HepG2 (cell line): ENCODE results near the gene HELZ2. TPM values are rescaled to one million over a fixed set of nuclear protein-coding genes. Genes with fewer than 3 reads are reported as not detected.

ENCODE experiments used
- ADNP ChIP-seq: sonication (generic); formaldehyde crosslinking; IDR thresholded peaks from 2 replicates; pipeline ENCODE4 v1.4.0; 2020; ENCODE audit warnings: missing genetic modification reagents
- CAMTA2 ChIP-seq: sonication (generic); formaldehyde crosslinking; IDR thresholded peaks from 2 replicates; pipeline ENCODE4 v1.4.0; 2020; ENCODE audit warnings: mild to moderate bottlenecking, missing genetic modification reagents, borderline replicate concordance
- ERF ChIP-seq: IDR thresholded peaks from 2 replicates; pipeline ENCODE4 v1.6.1; 2018; ENCODE audit warnings: missing biosample characterization, missing genetic modification reagents
- FOXK1 ChIP-seq: sonication (generic); formaldehyde crosslinking; IDR thresholded peaks from 2 replicates; pipeline ENCODE4 v1.4.0; 2020; ENCODE audit warnings: low read depth, missing genetic modification reagents, borderline replicate concordance
- HMG20A ChIP-seq: IDR thresholded peaks from 2 replicates; pipeline ENCODE4 v1.6.1; 2016; ENCODE audit warnings: borderline replicate concordance
- HNF4A ChIP-seq: sonication (generic); formaldehyde crosslinking; IDR thresholded peaks from 2 replicates; pipeline ENCODE4 v1.4.0; 2020; ENCODE audit warnings: missing genetic modification reagents
- HOXA5 ChIP-seq: sonication (generic); formaldehyde crosslinking; IDR thresholded peaks from 2 replicates; pipeline ENCODE4 v1.4.0; 2020; ENCODE audit warnings: missing genetic modification reagents
- HOXA7 ChIP-seq: sonication (generic); formaldehyde crosslinking; IDR thresholded peaks from 2 replicates; pipeline ENCODE4 v1.8.1; 2022; ENCODE audit warnings: mild to moderate bottlenecking, missing genetic modification reagents, moderate library complexity
- JUN ChIP-seq: sonication (generic); formaldehyde crosslinking; IDR thresholded peaks from 2 replicates; pipeline ENCODE4 v1.4.0; 2020; ENCODE audit warnings: mild to moderate bottlenecking, missing genetic modification reagents
- KDM2A ChIP-seq: sonication (generic); formaldehyde crosslinking; IDR thresholded peaks from 2 replicates; pipeline ENCODE4 v1.4.0; 2020; ENCODE audit warnings: low read depth, missing genetic modification reagents, borderline replicate concordance
- KLF15 ChIP-seq: sonication (generic); formaldehyde crosslinking; IDR thresholded peaks from 2 replicates; pipeline ENCODE4 v1.8.1; 2023; ENCODE audit warnings: borderline replicate concordance, mild to moderate bottlenecking, inconsistent platforms, missing genetic modification reagents, mixed read lengths
- MTF2 ChIP-seq: sonication (generic); formaldehyde crosslinking; IDR thresholded peaks from 2 replicates; pipeline ENCODE4 v1.5.0; 2020; ENCODE audit warnings: missing genetic modification reagents, borderline replicate concordance
- NCOR1 ChIP-seq: fragments of 200-600 bp; sonication (generic); IDR thresholded peaks from 2 replicates; pipeline ENCODE4 v1.7.0; 2017; ENCODE audit warnings: antibody characterized with exemption, low read length, borderline replicate concordance
- NFATC3 ChIP-seq: sonication (generic); formaldehyde crosslinking; IDR thresholded peaks from 2 replicates; pipeline ENCODE4 v1.5.1; 2020; ENCODE audit warnings: mild to moderate bottlenecking, missing genetic modification reagents
- NONO ChIP-seq, 2 experiments: fragments of 450-650 bp in 1 of 2; sonication (generic) in 1 of 2; formaldehyde crosslinking in 1 of 2; IDR thresholded peaks in 1 of 2; conservative IDR thresholded peaks in 1 of 2; 2 replicates each; pipeline versions ENCODE4 v1.6.1 to v1.8.0; 2017 to 2022; ENCODE audit warnings: mild to moderate bottlenecking in 1 of 2, missing genetic modification reagents in 1 of 2, moderate library complexity in 1 of 2
- POLR2A ChIP-seq, 2 experiments: IDR thresholded peaks; 2 replicates each; pipeline ENCODE4 v1.6.1; 2011; ENCODE audit warnings: low read depth in 2 of 2, low read length in 2 of 2, mild to moderate bottlenecking in 1 of 2, moderate library complexity in 1 of 2; ENCODE audit not compliant: insufficient read depth in 1 of 2
- SETDB1 ChIP-seq: sonication (generic); formaldehyde crosslinking; IDR thresholded peaks from 2 replicates; pipeline ENCODE4 v1.5.1; 2020; ENCODE audit warnings: missing genetic modification reagents, mild to moderate bottlenecking, borderline replicate concordance
- SOX5 ChIP-seq: IDR thresholded peaks from 2 replicates; pipeline ENCODE4 v1.6.1; 2016; ENCODE audit warnings: borderline replicate concordance
- TBP ChIP-seq: sonication (generic); formaldehyde crosslinking; IDR thresholded peaks from 2 replicates; pipeline ENCODE4 v1.5.0; 2020; ENCODE audit warnings: missing genetic modification reagents
- TCF7L2 ChIP-seq: IDR thresholded peaks from 2 replicates; pipeline ENCODE4 v1.6.1; 2011; ENCODE audit warnings: mild to moderate bottlenecking, low read depth, low read length, moderate library complexity
- THAP11 ChIP-seq: IDR thresholded peaks from 2 replicates; pipeline ENCODE4 v1.6.1; 2016; ENCODE audit warnings: missing biosample characterization, missing genetic modification reagents
- ZBTB33 ChIP-seq: sonication (generic); formaldehyde crosslinking; IDR thresholded peaks from 2 replicates; pipeline ENCODE4 v1.4.0; 2020; ENCODE audit warnings: missing genetic modification reagents
- ZBTB8A ChIP-seq: sonication (generic); formaldehyde crosslinking; IDR thresholded peaks from 2 replicates; pipeline ENCODE4 v1.4.0; 2020; ENCODE audit warnings: mild to moderate bottlenecking, low read depth, missing genetic modification reagents, borderline replicate concordance
- ZNF12 ChIP-seq: sonication (generic); formaldehyde crosslinking; IDR thresholded peaks from 2 replicates; pipeline ENCODE4 v1.5.0; 2020; ENCODE audit warnings: missing genetic modification reagents
- ZNF253 ChIP-seq: sonication (generic); formaldehyde crosslinking; IDR thresholded peaks from 2 replicates; pipeline ENCODE4 v1.8.0; 2022; ENCODE audit warnings: mild to moderate bottlenecking, missing genetic modification reagents, borderline replicate concordance
- ZNF263 ChIP-seq: sonication (generic); formaldehyde crosslinking; IDR thresholded peaks from 2 replicates; pipeline ENCODE4 v1.4.0; 2020; ENCODE audit warnings: missing genetic modification reagents
- ZNF724P ChIP-seq: sonication (generic); formaldehyde crosslinking; IDR thresholded peaks from 2 replicates; pipeline ENCODE4 v1.8.0; 2022; ENCODE audit warnings: missing genetic modification reagents, borderline replicate concordance
- ZNF766 ChIP-seq: sonication (generic); formaldehyde crosslinking; IDR thresholded peaks from 2 replicates; pipeline ENCODE4 v1.5.0; 2020; ENCODE audit warnings: missing genetic modification reagents, borderline replicate concordance
- ZNF784 ChIP-seq: sonication (generic); formaldehyde crosslinking; IDR thresholded peaks from 2 replicates; pipeline ENCODE4 v1.5.1; 2020; ENCODE audit warnings: missing genetic modification reagents, mild to moderate bottlenecking, borderline replicate concordance
- ZNF891 ChIP-seq: sonication (generic); formaldehyde crosslinking; IDR thresholded peaks from 2 replicates; pipeline ENCODE4 v1.5.0; 2020; ENCODE audit warnings: mild to moderate bottlenecking, missing genetic modification reagents
- polyA plus RNA-seq, 8 experiments: library from polyadenylated mRNA; depleted of rRNA in 3 of 8; stranded (reverse) in 7 of 8; unstranded in 1 of 8; fragments of >200 nt; fragmentation: Illumina TruSeq in 4 of 8; extraction: Trizol in 4 of 8; gene quantifications; 2 replicates each; pipeline versions ENCODE4 v1.2.1 to v1.2.3, GENCODE V29; 2011 to 2016; ENCODE audit warnings: low read depth in 4 of 8, missing spikeins in 1 of 8, mixed read lengths in 1 of 8; ENCODE audit not compliant: insufficient read depth in 1 of 8
- total RNA-seq, 5 experiments: library from RNA; depleted of rRNA; stranded (reverse); fragments of >200 nt; fragmentation: Illumina TruSeq; extraction: Trizol; gene quantifications; 2 replicates each; pipeline ENCODE4 v1.2.3, GENCODE V29; 2016; ENCODE audit warnings: low read depth in 1 of 5

The HELZ2 gene
- total and polyA plus RNA-seq, 2 of the 13 experiments (the other 11 are each of a cell fraction or from before 2014, with no cell fraction given): 9.6 to 10.1 TPM

- TF ChIP-seq ZNF784 (CRISPR knock-in tag): peak; percentile 87; the same call in 1 of the 2 replicates
- TF ChIP-seq ZNF724P (CRISPR knock-in tag): no peak
- no peak for TF ChIP-seq NFATC3 (CRISPR knock-in tag)
- TF ChIP-seq MTF2 (CRISPR knock-in tag): peak; percentile 87; the same call in 1 of the 2 replicates
- TF ChIP-seq NCOR1: no peak
- no peak for TF ChIP-seq ADNP (CRISPR knock-in tag)
- TF ChIP-seq ZNF891 (CRISPR knock-in tag): no peak
- TF ChIP-seq TBP (CRISPR knock-in tag): no peak
- 0 out of 2 replicates have a peak, but pooled peaks have one; percentile 26 for TF ChIP-seq ZNF263 (CRISPR knock-in tag)
- no peak for TF ChIP-seq KLF15 (CRISPR knock-in tag)
- TF ChIP-seq ZNF12 (CRISPR knock-in tag): no peak
- TF ChIP-seq POLR2A (IDR thresholded peaks at IDR 0.05; ENCODE audit: insufficient read depth in 1 of 2, low read depth in 2 of 2, low read length in 2 of 2): no peak
- TF ChIP-seq ERF (CRISPR knock-in tag): no peak; the same call in 1 of the 2 replicates
- no peak for TF ChIP-seq ZBTB8A (CRISPR knock-in tag)
- no peak for TF ChIP-seq HOXA7 (CRISPR knock-in tag)
- no peak for TF ChIP-seq HOXA5 (CRISPR knock-in tag)
- no peak for TF ChIP-seq SETDB1 (CRISPR knock-in tag)
- no peak for TF ChIP-seq JUN
- TF ChIP-seq SOX5: no peak
- no peak for TF ChIP-seq HMG20A (CRISPR knock-in tag)
- no peak for TF ChIP-seq ZBTB33 (CRISPR knock-in tag)
- peak; percentile 45; the same call in 1 of the 2 replicates for TF ChIP-seq KDM2A (CRISPR knock-in tag)
- TF ChIP-seq FOXK1 (CRISPR knock-in tag): no peak
- no peak for TF ChIP-seq TCF7L2
- no peak for TF ChIP-seq ZNF253 (CRISPR knock-in tag)
- TF ChIP-seq NONO (IDR thresholded peaks at IDR 0.05): no peak
- 0 out of 2 replicates have a peak, but pooled peaks have one; percentile 29 for TF ChIP-seq NONO (CRISPR knock-in tag; conservative IDR thresholded peaks at IDR 0.05)
- no peak for TF ChIP-seq CAMTA2 (CRISPR knock-in tag)
- TF ChIP-seq THAP11 (CRISPR knock-in tag): no peak
- TF ChIP-seq ZNF766 (CRISPR knock-in tag): no peak
- TF ChIP-seq HNF4A (CRISPR knock-in tag): peak; percentile 50; the same call in 1 of the 2 replicates
These were observed 39.0 kb downstream of the HELZ2 start (continued) for GRCh38 chr20:63534831-63535651.
